HG03460 (cell line): ENCODE results near the gene ABHD4.
A peak's percentile ranks its signal among the peaks of the same experiment; 100 is the strongest.
"Not testable (repeated sequence)": the region's sequence is repeated elsewhere in the genome, so short reads cannot be mapped to it uniquely, and the experiment has no call there.

Experiments used
- ATAC-seq: cut with Tn5 transposase; IDR thresholded peaks from one replicate; pipeline ENCODE4 v1.9.1; 2021; ENCODE audit not compliant: unreplicated experiment

The ABHD4 gene

GRCh38 chr14:22588526-22589095 is 9.5 kb upstream of the ABHD4 start:
- no peak for ATAC-seq

- ATAC-seq, result peak; percentile 91
Observed at GRCh38 chr14:22589096-22589839, 8.8 kb upstream of the ABHD4 start, which contains the start of gene DAD1. DAD1 (minus strand) TSS chr14:22589224; CDS start chr14:22589157, 67 bp downstream.

GRCh38 chr14:22593189-22593588 is 4.9 kb upstream of the ABHD4 start:
- no peak for ATAC-seq

GRCh38 chr14:22593601-22594000 is 4.5 kb upstream of the ABHD4 start:
- ATAC-seq, result no peak

- no peak for ATAC-seq
Observed at GRCh38 chr14:22594156-22594716, 3.9 kb upstream of the ABHD4 start.

GRCh38 chr14:22596354-22596879 is 1.7 kb upstream of the ABHD4 start:
- no peak for ATAC-seq

- ATAC-seq, result no peak
Observed at GRCh38 chr14:22597265-22597664, 835 bp upstream of the ABHD4 start.

GRCh38 chr14:22597771-22598098 is 365 bp upstream of the ABHD4 start:
- ATAC-seq, result peak; percentile 28

- ATAC-seq, result peak; percentile 51
Observed at GRCh38 chr14:22598896-22599244, 770 bp downstream of the ABHD4 start.

- ATAC-seq, result no peak
Observed at GRCh38 chr14:22599349-22599748, 1.2 kb downstream of the ABHD4 start.

- ATAC-seq, result no peak
Observed at GRCh38 chr14:22600027-22600426, 1.9 kb downstream of the ABHD4 start.

GRCh38 chr14:22601456-22601855 is 3.4 kb downstream of the ABHD4 start:
- ATAC-seq, result no peak

- ATAC-seq, result no peak
Observed at GRCh38 chr14:22601996-22602395, 3.9 kb downstream of the ABHD4 start.

- ATAC-seq, result no peak
Observed at GRCh38 chr14:22602862-22603261, 4.8 kb downstream of the ABHD4 start.

- ATAC-seq, result no peak
Observed at GRCh38 chr14:22606380-22606779, 8.3 kb downstream of the ABHD4 start.

- ATAC-seq, result no peak
Observed at GRCh38 chr14:22607291-22607690, 9.2 kb downstream of the ABHD4 start.

GRCh38 chr14:22610931-22611330 is 12.8 kb downstream of the ABHD4 start:
- no peak for ATAC-seq

- ATAC-seq, result no peak
Observed at GRCh38 chr14:22613106-22613695, 15.1 kb downstream of the ABHD4 start.

- no peak for ATAC-seq
Observed at GRCh38 chr14:22613736-22614239, 15.7 kb downstream of the ABHD4 start.

GRCh38 chr14:22614240-22614799 is 16.2 kb downstream of the ABHD4 start:
- ATAC-seq, result no peak

GRCh38 chr14:22615765-22616164 is 17.7 kb downstream of the ABHD4 start:
- not testable (repeated sequence) for ATAC-seq
